Left ventricle myocardium inferior (tissue), 1 donor: ENCODE data around the gene NALCN. TPM values are rescaled to one million over a fixed set of nuclear protein-coding genes. Genes with fewer than 3 reads are reported as not detected.

ENCODE experiments used
- DNase-seq: peaks from one replicate; pipeline ENCODE4 v3.0.0-alpha.2; 2020
- H3K27ac ChIP-seq: fragments of 200-600 bp; replicated peaks from 2 replicates; pipeline ENCODE4 v1.8.0; 2021
- H3K27me3 ChIP-seq: fragments of 200-600 bp; 2 replicates; pipeline ENCODE4 v1.8.0; 2021; ENCODE audit warnings: low read depth
- H3K36me3 ChIP-seq: fragments of 200-600 bp; 2 replicates; pipeline ENCODE4 v1.8.0; 2021
- H3K4me1 ChIP-seq: fragments of 200-600 bp; 2 replicates; pipeline ENCODE4 v1.8.0; 2021
- H3K4me3 ChIP-seq: fragments of 200-600 bp; 2 replicates; pipeline ENCODE4 v1.8.0; 2021; ENCODE audit warnings: mild to moderate bottlenecking, moderate library complexity
- H3K9me3 ChIP-seq: fragments of 200-600 bp; replicated peaks from 2 replicates; pipeline ENCODE4 v1.8.0; 2021
- intact Hi-C: fragments of 100-400 bp; cut with micrococcal nuclease; formaldehyde crosslinking; loops from one replicate; pipeline ENCODE4 v1.11.0; 2022
- total RNA-seq: library from RNA; stranded (reverse); fragmentation: NEBNext Ultra II Directional; extraction: Animal tissue kit (Norgen Biotek cat#: 25700); gene quantifications from one replicate; pipeline ENCODE4 v1.2.1, GENCODE V29; 2021
- TF ChIP-seq, protein P1 (sequence below): fragments of 200-600 bp; IDR thresholded peaks from 2 replicates; pipeline ENCODE4 v1.8.0; 2021; ENCODE audit warnings: antibody characterized with exemption, mild to moderate bottlenecking, borderline replicate concordance
- donor health status: DM: no; HTN: yes; CAD: no; lungs with severe emphysema.

NALCN gene
- total RNA-seq, 1 donor from 2014 or later = 8.3 TPM

DNA sequence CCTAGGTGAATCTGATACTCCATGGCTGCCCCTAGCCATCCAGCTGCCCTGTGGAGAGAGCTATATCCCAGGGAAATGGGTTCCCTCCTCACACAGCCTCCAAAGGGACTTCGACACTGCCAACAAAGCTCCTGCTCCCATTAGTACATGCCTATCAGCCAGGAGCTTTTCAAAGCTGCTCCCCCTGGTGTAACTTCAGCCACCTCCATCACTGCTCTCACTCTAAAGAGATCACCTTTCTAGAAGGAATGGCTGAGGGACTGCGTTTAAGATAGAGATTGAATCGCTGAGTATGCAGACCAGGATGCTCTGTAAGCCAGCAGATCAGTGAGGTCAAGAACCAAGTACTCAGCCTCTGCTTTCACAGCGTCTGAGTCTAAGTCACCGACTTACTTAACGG lies 213.7 kb downstream of the NALCN start:
- Histone ChIP-seq H3K36me3 (no peaks in the 10 kb centered on the region), H3K27me3 (no peaks in the 10 kb centered on the region), H3K4me3 (no peak overlapping the region), H3K4me1 (no peaks in the 10 kb centered on the region), H3K9me3 (no peaks in the 10 kb centered on the region), H3K27ac (no peak overlapping the region)
- intact Hi-C loops = no loop called here
- TF ChIP-seq, protein P1, sequence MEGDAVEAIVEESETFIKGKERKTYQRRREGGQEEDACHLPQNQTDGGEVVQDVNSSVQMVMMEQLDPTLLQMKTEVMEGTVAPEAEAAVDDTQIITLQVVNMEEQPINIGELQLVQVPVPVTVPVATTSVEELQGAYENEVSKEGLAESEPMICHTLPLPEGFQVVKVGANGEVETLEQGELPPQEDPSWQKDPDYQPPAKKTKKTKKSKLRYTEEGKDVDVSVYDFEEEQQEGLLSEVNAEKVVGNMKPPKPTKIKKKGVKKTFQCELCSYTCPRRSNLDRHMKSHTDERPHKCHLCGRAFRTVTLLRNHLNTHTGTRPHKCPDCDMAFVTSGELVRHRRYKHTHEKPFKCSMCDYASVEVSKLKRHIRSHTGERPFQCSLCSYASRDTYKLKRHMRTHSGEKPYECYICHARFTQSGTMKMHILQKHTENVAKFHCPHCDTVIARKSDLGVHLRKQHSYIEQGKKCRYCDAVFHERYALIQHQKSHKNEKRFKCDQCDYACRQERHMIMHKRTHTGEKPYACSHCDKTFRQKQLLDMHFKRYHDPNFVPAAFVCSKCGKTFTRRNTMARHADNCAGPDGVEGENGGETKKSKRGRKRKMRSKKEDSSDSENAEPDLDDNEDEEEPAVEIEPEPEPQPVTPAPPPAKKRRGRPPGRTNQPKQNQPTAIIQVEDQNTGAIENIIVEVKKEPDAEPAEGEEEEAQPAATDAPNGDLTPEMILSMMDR = no peak
- no peak for DNase-seq

DNA sequence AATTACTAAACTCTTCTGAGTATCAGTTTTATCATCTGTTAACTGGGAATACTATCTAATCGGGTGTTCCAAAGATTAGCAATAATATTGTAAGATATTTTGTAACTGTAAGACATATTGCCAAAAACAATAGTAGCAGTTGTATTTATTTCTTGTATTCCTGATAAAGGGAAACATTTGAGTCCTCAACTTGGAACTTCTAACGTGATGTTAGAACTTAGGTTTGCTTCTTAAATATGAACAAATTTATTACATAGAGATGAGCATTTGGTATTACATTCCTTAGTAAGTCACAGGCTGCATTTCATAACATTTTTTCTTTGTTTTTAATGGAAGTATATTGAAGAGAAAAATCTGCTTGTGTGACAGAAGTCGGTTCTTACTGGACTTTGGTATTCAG lies 225.3 kb downstream of the NALCN start:
- TF ChIP-seq, protein P1 = no peak
- Histone ChIP-seq H3K4me3 (no peak overlapping the region), H3K27me3 (no peaks in the 10 kb centered on the region), H3K27ac (no peak overlapping the region), H3K36me3 (no peaks in the 10 kb centered on the region), H3K4me1 (no peaks in the 10 kb centered on the region), H3K9me3 (no peaks in the 10 kb centered on the region)
- no peak for DNase-seq
- intact Hi-C loops = no loop called here

DNA sequence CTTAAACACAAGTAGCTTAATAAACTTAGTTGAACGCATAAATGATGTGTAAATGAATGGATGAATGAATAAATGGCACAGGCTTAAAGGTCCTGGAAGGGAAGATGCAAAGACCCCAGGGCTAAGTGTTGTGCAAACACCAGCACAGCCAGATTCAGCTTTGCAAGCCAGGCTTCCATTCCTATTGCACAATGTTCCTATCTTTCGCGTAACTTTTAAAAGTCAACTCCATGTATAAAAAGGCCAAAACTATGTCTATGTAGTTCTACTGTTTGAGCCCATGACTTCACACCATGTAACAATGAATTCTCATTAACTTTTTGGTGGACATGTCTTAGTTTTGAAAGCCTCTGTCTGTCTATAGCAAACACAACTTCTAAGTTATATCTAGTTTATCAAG lies 226.0 kb downstream of the NALCN start:
- intact Hi-C loops = no loop called here
- DNase-seq = no peak
- Histone ChIP-seq H3K4me3 (no peak overlapping the region), H3K27ac (no peak overlapping the region), H3K4me1 (no peaks in the 10 kb centered on the region), H3K27me3 (no peaks in the 10 kb centered on the region), H3K9me3 (no peaks in the 10 kb centered on the region), H3K36me3 (no peaks in the 10 kb centered on the region)
- TF ChIP-seq, protein P1 = no peak

DNA sequence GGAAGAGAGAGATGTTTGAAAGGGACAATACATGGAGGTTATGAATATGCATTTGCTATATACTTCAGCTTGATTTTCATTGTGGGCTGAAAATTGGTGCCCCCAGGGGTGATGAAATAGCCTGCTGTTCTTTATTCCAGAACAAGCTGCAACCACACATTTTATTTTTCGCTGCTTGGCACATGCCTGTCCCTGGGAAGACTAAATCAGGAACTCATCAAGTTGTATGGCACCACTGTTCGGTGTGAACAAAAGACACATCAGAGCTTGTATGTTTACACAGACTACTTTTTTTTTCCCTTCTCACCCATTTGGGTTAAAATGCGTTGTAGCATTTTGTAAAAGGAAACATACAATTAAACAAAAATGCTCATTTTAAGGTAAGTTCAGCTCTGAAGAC lies 230.7 kb downstream of the NALCN start:
- Histone ChIP-seq H3K36me3 (no peaks in the 10 kb centered on the region), H3K9me3 (no peaks in the 10 kb centered on the region), H3K4me1 (no peaks in the 10 kb centered on the region), H3K27me3 (no peaks in the 10 kb centered on the region), H3K4me3 (no peak overlapping the region), H3K27ac (no peak overlapping the region)
- no peak for DNase-seq
- intact Hi-C loops = no loop called here
- TF ChIP-seq, protein P1 = no peak

DNA sequence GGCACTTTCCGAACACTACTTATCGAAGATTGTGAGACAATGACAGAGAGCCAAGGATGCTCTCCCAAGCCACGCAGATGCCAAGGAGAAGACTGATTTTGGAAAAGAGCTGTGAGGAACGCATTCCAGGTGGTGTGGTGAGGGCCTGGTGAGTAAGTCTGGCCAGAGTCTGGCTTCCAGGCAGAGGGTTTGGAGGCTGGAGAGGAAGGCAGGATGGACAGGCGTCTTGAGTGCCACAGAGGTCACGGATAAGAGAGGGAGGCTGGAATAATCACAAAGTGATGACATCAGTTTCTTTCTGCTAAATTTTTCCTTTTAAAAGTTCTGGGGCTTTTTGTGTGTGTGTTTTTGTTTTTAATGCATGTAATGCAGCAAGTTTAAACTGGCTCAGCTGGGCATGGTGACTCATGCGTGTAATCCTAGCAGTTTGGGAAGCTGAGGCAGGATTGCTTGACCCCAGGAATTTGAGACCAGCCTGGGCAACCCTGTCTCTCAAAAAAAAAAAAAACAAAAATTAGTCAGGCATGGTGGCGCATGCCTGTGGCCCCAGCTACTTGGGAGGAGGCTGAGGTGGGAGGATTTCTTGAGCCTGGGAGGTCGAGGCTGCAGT lies 235.1 kb downstream of the NALCN start:
- intact Hi-C loops = no loop called here
- TF ChIP-seq, protein P1 = no peak
- H3K36me3 ChIP-seq = no peaks in the 10 kb centered on the region
- H3K4me1 ChIP-seq = no peaks in the 10 kb centered on the region
- H3K27me3 ChIP-seq = no peaks in the 10 kb centered on the region
- no peak overlapping the region for H3K4me3 ChIP-seq
- H3K9me3 ChIP-seq = no peaks in the 10 kb centered on the region
- H3K27ac ChIP-seq = no peak overlapping the region
- DNase-seq = no peak
